WERI-Rb-1 (cell line): ENCODE measurements around the gene AARS2.
A peak's percentile ranks its signal among the peaks of the same experiment; 100 is the strongest.
"Not testable (repeated sequence)": the region's sequence is repeated elsewhere in the genome, so short reads cannot be mapped to it uniquely, and the experiment has no call there.

Source experiments
- DNase-seq: peaks from one replicate; pipeline ENCODE4 v3.0.0-alpha.2; 2020
- H3K27ac ChIP-seq: fragments of 250-450 bp; sonication (Bioruptor Pico); 2 replicates; pipeline ENCODE4 v1.5.1; 2020; ENCODE audit warnings: mild to moderate bottlenecking, moderate library complexity
- H3K27me3 ChIP-seq: fragments of 250-450 bp; sonication (Bioruptor Pico); 2 replicates; pipeline ENCODE4 v1.5.1; 2021; ENCODE audit warnings: mild to moderate bottlenecking, low read depth, moderate library complexity; ENCODE audit not compliant: insufficient read depth, severe bottlenecking
- H3K36me3 ChIP-seq: fragments of 250-450 bp; sonication (Bioruptor Pico); 2 replicates; pipeline ENCODE4 v1.5.1; 2020; ENCODE audit warnings: mild to moderate bottlenecking, moderate library complexity
- H3K4me3 ChIP-seq: 2 replicates; pipeline ENCODE4 v1.5.1; 2011; ENCODE audit warnings: low read depth, mild to moderate bottlenecking, control low read depth, low read length
- H3K9me3 ChIP-seq: fragments of 250-450 bp; sonication (Bioruptor Pico); 2 replicates; pipeline ENCODE4 v1.5.1; 2021; ENCODE audit warnings: mild to moderate bottlenecking, moderate library complexity; ENCODE audit not compliant: severe bottlenecking
- TF ChIP-seq, protein P1 (sequence below): IDR thresholded peaks from 2 replicates; pipeline ENCODE4 v1.5.1; 2011; ENCODE audit warnings: low read depth, mild to moderate bottlenecking, control low read depth, inconsistent platforms, low read length

The AARS2 gene

DNA sequence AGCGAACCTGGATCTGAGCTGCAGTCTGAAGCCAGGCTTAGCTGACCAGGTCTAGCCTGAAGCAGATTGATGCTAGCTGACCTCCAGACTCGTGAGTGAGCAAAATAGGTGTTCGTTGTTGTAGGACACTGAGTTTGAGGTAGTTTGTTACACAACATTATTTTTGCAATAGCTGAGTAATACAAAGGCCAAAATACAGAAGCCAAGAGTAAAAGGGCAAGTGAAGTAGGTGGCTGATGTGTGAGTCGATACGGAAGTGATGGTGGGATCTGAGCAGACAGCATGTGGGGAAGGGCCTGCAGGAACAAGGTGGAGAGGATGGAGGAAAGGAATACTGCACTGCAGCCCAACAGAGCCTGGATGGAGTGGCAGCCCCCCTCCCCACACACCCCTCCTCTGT is 20.8 kb upstream of the AARS2 start:
- Histone ChIP-seq H3K36me3 (no peaks in the 10 kb centered on the region), H3K4me3 (no peak overlapping the region), H3K27me3 (no peaks in the 10 kb centered on the region), H3K27ac (no peak overlapping the region), H3K9me3 (no peaks in the 10 kb centered on the region)
- TF ChIP-seq, protein P1, sequence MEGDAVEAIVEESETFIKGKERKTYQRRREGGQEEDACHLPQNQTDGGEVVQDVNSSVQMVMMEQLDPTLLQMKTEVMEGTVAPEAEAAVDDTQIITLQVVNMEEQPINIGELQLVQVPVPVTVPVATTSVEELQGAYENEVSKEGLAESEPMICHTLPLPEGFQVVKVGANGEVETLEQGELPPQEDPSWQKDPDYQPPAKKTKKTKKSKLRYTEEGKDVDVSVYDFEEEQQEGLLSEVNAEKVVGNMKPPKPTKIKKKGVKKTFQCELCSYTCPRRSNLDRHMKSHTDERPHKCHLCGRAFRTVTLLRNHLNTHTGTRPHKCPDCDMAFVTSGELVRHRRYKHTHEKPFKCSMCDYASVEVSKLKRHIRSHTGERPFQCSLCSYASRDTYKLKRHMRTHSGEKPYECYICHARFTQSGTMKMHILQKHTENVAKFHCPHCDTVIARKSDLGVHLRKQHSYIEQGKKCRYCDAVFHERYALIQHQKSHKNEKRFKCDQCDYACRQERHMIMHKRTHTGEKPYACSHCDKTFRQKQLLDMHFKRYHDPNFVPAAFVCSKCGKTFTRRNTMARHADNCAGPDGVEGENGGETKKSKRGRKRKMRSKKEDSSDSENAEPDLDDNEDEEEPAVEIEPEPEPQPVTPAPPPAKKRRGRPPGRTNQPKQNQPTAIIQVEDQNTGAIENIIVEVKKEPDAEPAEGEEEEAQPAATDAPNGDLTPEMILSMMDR: no peak
- DNase-seq: peak; percentile 53

DNA sequence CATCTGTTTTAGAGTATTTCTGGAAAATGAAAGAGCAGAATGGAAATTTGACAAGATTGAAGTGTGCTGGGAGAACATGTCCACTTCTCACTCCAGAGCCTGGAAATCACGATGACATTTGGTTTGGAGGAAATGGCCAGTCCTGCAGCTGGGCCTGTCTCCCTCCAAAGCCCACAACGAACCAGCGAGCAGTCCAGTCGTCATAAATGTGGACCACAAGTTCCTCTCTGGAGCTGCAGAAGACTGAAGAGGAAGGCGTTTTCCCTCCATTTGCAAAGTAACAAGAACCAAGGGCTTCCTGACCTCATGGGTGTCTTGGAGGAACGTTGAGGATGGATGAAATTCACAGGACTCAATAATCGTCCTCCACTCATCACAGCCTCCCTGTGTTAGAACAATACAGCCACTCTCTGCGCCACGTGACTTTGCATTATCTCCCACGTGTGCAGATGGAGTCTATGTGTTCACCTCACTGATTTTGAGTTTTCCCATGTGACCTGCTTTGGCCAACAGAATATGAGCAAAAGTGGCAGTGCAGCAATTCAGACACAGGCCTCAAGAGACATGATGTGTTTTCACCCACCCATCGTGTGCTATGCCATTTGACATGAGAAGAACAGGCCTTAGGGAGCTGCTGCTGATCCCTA is 20.2 kb upstream of the AARS2 start:
- TF ChIP-seq, protein P1: no peak
- Histone ChIP-seq H3K27me3 (no peaks in the 10 kb centered on the region), H3K36me3 (no peaks in the 10 kb centered on the region), H3K4me3 (no peak overlapping the region), H3K9me3 (no peaks in the 10 kb centered on the region), H3K27ac (no peak overlapping the region)
- no peak for DNase-seq

DNA sequence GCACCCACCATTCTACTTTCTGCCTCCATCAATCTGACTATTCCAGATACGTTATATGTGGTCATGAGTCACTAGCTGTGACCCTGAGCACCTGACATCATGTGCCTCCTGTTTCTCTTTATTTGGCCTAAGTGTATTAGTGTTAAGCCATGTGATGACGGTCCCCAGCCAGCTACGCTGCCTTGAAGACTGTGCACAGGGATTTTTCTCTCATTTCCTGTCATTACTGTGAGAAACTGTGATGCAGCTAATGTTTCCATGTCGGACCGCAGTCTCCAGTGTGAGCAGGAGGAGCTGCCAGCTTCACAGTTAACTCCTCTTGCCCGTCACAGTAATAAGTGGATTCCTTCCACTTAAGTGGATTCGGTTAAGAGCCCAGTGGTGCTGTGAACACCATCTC is 19.4 kb upstream of the AARS2 start:
- DNase-seq: no peak

DNA sequence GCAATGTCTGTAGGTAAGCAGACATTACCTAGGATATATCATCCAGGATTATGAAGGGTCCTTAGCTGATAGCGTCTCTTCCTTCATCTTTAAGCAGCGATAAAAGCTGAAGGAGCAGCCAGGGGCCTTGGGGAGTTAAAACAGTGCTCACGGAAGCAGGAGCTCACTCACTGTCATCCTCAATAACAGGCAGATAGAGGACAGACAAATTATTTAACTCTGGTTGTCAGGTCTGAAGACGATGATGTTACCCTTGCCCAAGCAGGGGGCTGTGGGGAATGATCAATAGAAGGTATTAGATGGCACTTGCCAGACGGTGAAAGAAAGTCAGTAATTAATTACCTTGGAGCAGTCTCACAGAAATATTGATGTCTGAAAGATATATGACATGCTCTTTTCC is 16.7 kb upstream of the AARS2 start:
- Histone ChIP-seq H3K4me3 (no peak overlapping the region), H3K27ac (no peak overlapping the region), H3K9me3 (no peaks in the 10 kb centered on the region), H3K36me3 (no peaks in the 10 kb centered on the region), H3K27me3 (no peaks in the 10 kb centered on the region)
- no peak for DNase-seq
- TF ChIP-seq, protein P1: no peak

More for the DNA sequence above, 19.4 kb upstream of the AARS2 start:
- no peaks in the 10 kb centered on the region for H3K9me3 ChIP-seq
- H3K27me3 ChIP-seq: no peaks in the 10 kb centered on the region
- peak overlapping the region; percentile 36 for H3K27ac ChIP-seq
- TF ChIP-seq, protein P1: no peak
- no peak overlapping the region for H3K4me3 ChIP-seq
- no peaks in the 10 kb centered on the region for H3K36me3 ChIP-seq

DNA sequence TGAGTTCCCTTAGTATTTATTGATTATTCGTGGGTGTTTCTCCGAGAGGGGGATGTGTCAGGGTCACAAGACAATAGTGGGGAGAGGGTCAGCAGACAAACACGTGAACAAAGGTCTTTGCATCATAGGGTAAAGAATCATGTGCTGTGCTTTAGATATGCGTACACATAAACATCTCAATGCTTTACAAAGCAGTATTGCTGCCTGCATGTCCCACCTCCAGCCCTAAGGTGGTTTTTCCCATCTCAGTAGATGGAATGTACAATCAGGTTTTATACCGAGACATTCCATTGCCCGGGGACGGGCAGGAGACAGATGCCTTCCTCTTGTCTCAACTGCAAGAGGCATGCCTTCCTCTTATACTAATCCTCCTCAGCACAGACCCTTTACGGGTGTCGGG is 15.1 kb upstream of the AARS2 start:
- not testable (repeated sequence) for H3K27me3 ChIP-seq, DNase-seq, H3K4me3 ChIP-seq, H3K9me3 ChIP-seq, H3K36me3 ChIP-seq
- peak overlapping the region; percentile 46 for H3K27ac ChIP-seq

DNA sequence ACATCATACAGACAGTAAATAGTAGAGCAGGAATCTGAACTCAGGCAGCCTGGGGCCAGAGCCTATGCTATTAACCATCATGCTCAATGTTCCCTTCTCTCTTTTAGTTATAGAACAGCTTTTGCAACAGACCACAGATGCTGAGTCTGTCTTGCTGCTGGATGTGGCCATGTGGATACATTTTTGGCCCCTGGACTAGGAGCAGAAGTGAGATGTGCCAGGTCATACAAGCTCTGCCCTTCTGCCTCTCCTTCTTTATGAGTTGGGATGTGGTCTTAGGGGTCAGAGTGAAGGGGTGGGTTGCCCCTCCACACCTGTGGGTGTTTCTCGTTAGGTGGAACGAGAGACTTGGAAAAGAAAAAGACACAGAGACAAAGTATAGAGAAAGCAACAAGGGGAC is 14.6 kb upstream of the AARS2 start:
- Histone ChIP-seq H3K27me3 (no peaks in the 10 kb centered on the region), H3K36me3 (no peaks in the 10 kb centered on the region), H3K27ac (peak overlapping the region; percentile 46), H3K9me3 (no peaks in the 10 kb centered on the region), H3K4me3 (no peak overlapping the region)
- DNase-seq: no peak
- TF ChIP-seq, protein P1: no peak
